NB4 (cell line): ENCODE measurements around the gene MAP3K5.

ENCODE experiments used
- POLR2A ChIP-seq: IDR thresholded peaks from 2 replicates; pipeline ENCODE4 v1.6.1; 2011; ENCODE audit warnings: mild to moderate bottlenecking; ENCODE audit not compliant: insufficient read length; ENCODE audit errors: extremely low read depth
- TF ChIP-seq, protein P1 (sequence below): IDR thresholded peaks from one replicate; pipeline ENCODE4 v1.5.1; 2012; ENCODE audit warnings: low read depth, low read length

DNA sequence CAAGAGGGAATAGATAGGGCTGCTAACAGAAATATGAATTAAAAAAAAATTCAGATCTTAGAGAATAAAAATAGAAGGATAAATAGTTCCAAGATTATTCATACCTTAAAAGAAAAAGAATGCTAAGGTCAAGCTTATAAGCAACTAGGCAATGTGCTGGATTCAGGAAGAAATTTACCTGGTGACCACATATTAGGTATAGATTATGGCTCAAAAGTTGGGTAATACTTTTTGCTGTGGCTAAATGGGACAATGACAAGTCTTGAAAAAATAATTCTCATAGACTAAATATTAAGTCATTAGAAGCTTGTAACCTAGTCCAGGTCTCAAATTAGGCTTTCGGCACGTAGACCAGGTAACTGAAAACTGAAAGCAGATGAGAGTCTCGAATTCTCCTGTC is 17.2 kb downstream of the MAP3K5 start:
- no peak for TF ChIP-seq POLR2A
- TF ChIP-seq, protein P1, sequence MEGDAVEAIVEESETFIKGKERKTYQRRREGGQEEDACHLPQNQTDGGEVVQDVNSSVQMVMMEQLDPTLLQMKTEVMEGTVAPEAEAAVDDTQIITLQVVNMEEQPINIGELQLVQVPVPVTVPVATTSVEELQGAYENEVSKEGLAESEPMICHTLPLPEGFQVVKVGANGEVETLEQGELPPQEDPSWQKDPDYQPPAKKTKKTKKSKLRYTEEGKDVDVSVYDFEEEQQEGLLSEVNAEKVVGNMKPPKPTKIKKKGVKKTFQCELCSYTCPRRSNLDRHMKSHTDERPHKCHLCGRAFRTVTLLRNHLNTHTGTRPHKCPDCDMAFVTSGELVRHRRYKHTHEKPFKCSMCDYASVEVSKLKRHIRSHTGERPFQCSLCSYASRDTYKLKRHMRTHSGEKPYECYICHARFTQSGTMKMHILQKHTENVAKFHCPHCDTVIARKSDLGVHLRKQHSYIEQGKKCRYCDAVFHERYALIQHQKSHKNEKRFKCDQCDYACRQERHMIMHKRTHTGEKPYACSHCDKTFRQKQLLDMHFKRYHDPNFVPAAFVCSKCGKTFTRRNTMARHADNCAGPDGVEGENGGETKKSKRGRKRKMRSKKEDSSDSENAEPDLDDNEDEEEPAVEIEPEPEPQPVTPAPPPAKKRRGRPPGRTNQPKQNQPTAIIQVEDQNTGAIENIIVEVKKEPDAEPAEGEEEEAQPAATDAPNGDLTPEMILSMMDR, result no peak
